ENCODE data around the gene THBS2. TPM values are rescaled to one million over a fixed set of nuclear protein-coding genes. Genes with fewer than 3 reads are reported as not detected.

The THBS2 gene
- total and polyA plus RNA-seq, 2 of the 8 experiments (the other 6 are each of a cell fraction or from before 2014, with no cell fraction given), result 11.0 to 22.5 TPM

GRCh38 chr6:169263836-169264608 is 10.4 kb upstream of the THBS2 start (continued):
- TF ChIP-seq CBX5 (IDR thresholded peaks at IDR 0.05; ENCODE audit: low read depth, low read length) (no peak), BACH1 (IDR thresholded peaks at IDR 0.05; ENCODE audit: low read length) (no peak), BCL11A (IDR thresholded peaks at IDR 0.05; ENCODE audit: low read depth in 2 of 2, low read length in 2 of 2) (no peak)

All from H1 (cell line).